Nephron (organoid): ENCODE measurements around the gene ZNF784.

Experiments used
- H3K27ac Mint-ChIP-seq, 3 experiments: 2 replicates each; pipeline ENCODE4 v1.8.0; 2020; ENCODE audit warnings: mixed read lengths in 3 of 3, mild to moderate bottlenecking in 2 of 3, moderate library complexity in 1 of 3
- H3K27me3 Mint-ChIP-seq: 2 replicates; pipeline ENCODE4 v1.8.0; 2021; ENCODE audit warnings: low read depth, mild to moderate bottlenecking, moderate library complexity, mixed read lengths
- H3K36me3 Mint-ChIP-seq: 2 replicates; pipeline ENCODE4 v1.8.0; 2020; ENCODE audit warnings: low read depth, mixed read lengths
- H3K4me1 Mint-ChIP-seq: 2 replicates; pipeline ENCODE4 v1.8.0; 2020; ENCODE audit warnings: mixed read lengths
- H3K4me3 Mint-ChIP-seq, 3 experiments: 2 replicates each; pipeline ENCODE4 v1.8.0; 2020; ENCODE audit warnings: mild to moderate bottlenecking in 3 of 3, mixed read lengths in 3 of 3, moderate library complexity in 2 of 3
- H3K9me3 Mint-ChIP-seq: 2 replicates; pipeline ENCODE4 v1.8.0; 2020; ENCODE audit warnings: mixed read lengths
- CTCF ChIP-seq, 3 experiments: fragments of 200-600 bp; sonication (generic); IDR thresholded peaks; one replicate each; pipeline ENCODE4 v1.5.0; 2021; ENCODE audit warnings: antibody characterized with exemption in 3 of 3; ENCODE audit not compliant: unreplicated experiment in 3 of 3

ZNF784 gene

GRCh38 chr19:55618426-55618825 lies 5.9 kb downstream of the ZNF784 start:
- Mint-ChIP-seq H3K36me3 (peaks cover 25% of the 10 kb centered on the region), H3K4me1 (peaks cover 4% of the 10 kb centered on the region), H3K4me3 (no peak overlapping the region), H3K27ac (no peak overlapping the region), H3K9me3 (no peaks in the 10 kb centered on the region), H3K27me3 (no peaks in the 10 kb centered on the region)
- TF ChIP-seq CTCF (IDR thresholded peaks at IDR 0.05; ENCODE audit: unreplicated experiment in 3 of 3) = no peak

- Mint-ChIP-seq H3K4me3 (no peak overlapping the region), H3K27me3 (no peaks in the 10 kb centered on the region), H3K9me3 (no peaks in the 10 kb centered on the region), H3K4me1 (no peaks in the 10 kb centered on the region), H3K36me3 (peaks cover 32% of the 10 kb centered on the region), H3K27ac (no peak overlapping the region)
- TF ChIP-seq CTCF (IDR thresholded peaks at IDR 0.05; ENCODE audit: unreplicated experiment in 3 of 3) = no peak
Observed at GRCh38 chr19:55617426-55617825, 6.9 kb downstream of the ZNF784 start.

- no peaks in the 10 kb centered on the region for H3K27me3 Mint-ChIP-seq
- H3K4me1 Mint-ChIP-seq = no peaks in the 10 kb centered on the region
- peaks cover 41% of the 10 kb centered on the region for H3K36me3 Mint-ChIP-seq
- no peak overlapping the region for H3K4me3 Mint-ChIP-seq
- no peak overlapping the region for H3K27ac Mint-ChIP-seq
- no peak for TF ChIP-seq CTCF (IDR thresholded peaks at IDR 0.05; ENCODE audit: unreplicated experiment in 3 of 3)
- no peaks in the 10 kb centered on the region for H3K9me3 Mint-ChIP-seq
Observed at GRCh38 chr19:55616395-55616875, 7.9 kb downstream of the ZNF784 start.

GRCh38 chr19:55615543-55616394 lies 8.6 kb downstream of the ZNF784 start:
- H3K4me3 Mint-ChIP-seq = no peak overlapping the region
- TF ChIP-seq CTCF (IDR thresholded peaks at IDR 0.05; ENCODE audit: unreplicated experiment in 3 of 3) = no peak
- no peak overlapping the region for H3K27ac Mint-ChIP-seq
- peaks cover 45% of the 10 kb centered on the region for H3K36me3 Mint-ChIP-seq
- no peaks in the 10 kb centered on the region for H3K27me3 Mint-ChIP-seq
- H3K4me1 Mint-ChIP-seq = no peaks in the 10 kb centered on the region
- no peaks in the 10 kb centered on the region for H3K9me3 Mint-ChIP-seq

- H3K4me3 Mint-ChIP-seq = no peak overlapping the region
- no peak for TF ChIP-seq CTCF (IDR thresholded peaks at IDR 0.05; ENCODE audit: unreplicated experiment in 3 of 3)
- H3K27ac Mint-ChIP-seq = no peak overlapping the region
- peaks cover 44% of the 10 kb centered on the region for H3K36me3 Mint-ChIP-seq
- no peaks in the 10 kb centered on the region for H3K4me1 Mint-ChIP-seq
- H3K9me3 Mint-ChIP-seq = no peaks in the 10 kb centered on the region
- no peaks in the 10 kb centered on the region for H3K27me3 Mint-ChIP-seq
Observed at GRCh38 chr19:55614711-55615542, 9.4 kb downstream of the ZNF784 start.
